GOT3 (cell line): ENCODE results near the gene WAC.
"Not testable (repeated sequence)": the region's sequence is repeated elsewhere in the genome, so short reads cannot be mapped to it uniquely, and the experiment has no call there.

Source experiments
- DNase-seq: peaks from one replicate; lab custom pipeline; 2025; ENCODE audit warnings: mixed read lengths; lab: John Stamatoyannopoulos, UW

Gene WAC, protein sequence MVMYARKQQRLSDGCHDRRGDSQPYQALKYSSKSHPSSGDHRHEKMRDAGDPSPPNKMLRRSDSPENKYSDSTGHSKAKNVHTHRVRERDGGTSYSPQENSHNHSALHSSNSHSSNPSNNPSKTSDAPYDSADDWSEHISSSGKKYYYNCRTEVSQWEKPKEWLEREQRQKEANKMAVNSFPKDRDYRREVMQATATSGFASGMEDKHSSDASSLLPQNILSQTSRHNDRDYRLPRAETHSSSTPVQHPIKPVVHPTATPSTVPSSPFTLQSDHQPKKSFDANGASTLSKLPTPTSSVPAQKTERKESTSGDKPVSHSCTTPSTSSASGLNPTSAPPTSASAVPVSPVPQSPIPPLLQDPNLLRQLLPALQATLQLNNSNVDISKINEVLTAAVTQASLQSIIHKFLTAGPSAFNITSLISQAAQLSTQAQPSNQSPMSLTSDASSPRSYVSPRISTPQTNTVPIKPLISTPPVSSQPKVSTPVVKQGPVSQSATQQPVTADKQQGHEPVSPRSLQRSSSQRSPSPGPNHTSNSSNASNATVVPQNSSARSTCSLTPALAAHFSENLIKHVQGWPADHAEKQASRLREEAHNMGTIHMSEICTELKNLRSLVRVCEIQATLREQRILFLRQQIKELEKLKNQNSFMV

GRCh38 chr10:28532337-28533185, at the start of gene WAC:
TSS of gene WAC (plus strand) at chr10:28533118. CDS start at chr10:28533580, 462 bp downstream.
- peak; percentile 87 for DNase-seq

GRCh38 chr10:28489206-28489605, 43.7 kb upstream of the WAC start:
- DNase-seq: no peak

- not testable (repeated sequence) for DNase-seq
These were observed 42.6 kb upstream of the WAC start for GRCh38 chr10:28490256-28490865.

GRCh38 chr10:28492116-28492920, 40.6 kb upstream of the WAC start:
- DNase-seq: no peak

DNA sequence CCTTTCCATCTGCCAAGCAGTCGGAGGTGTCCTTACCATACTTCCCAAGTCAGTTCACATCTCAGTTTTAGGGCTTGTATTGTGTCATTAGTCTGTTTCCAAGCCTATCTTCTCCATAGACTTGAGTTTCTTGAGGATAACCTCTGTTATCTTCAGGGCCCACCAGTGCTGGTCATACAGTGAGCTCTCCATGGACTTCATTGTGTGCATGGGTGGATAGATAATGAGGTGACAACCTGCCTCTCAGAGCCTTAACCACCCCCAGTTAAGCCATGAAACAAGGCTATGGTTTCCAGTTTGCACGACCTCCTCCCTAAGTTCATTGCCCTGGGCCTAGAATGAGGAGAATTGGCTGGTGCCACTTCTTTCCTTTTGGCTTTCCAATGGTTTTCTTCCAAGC, 38.5 kb upstream of the WAC start:
- no peak for DNase-seq

DNA sequence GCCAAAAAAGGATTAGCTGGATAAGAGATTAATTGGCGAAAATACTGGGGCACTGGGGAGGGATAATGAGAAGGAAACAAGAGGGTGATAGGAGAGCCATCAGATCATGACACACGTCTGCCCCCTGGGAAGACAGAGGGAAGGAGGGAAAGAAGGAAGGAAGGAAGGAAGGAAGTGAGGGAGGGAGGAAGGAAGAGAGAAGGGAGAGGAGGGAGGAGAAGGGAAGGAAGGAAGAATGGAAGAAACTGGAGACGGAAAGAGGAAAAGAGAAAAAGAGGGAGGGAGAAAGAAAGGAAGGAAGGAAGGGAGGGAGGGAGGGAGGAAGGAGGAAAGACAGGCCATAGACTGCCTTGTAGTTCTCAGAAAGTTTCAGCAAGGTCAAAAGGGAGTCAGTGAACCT, 37.8 kb upstream of the WAC start:
- DNase-seq: no peak

- DNase-seq: no peak
These were observed 36.9 kb upstream of the WAC start for GRCh38 chr10:28496017-28496416.

GRCh38 chr10:28496481-28496961, 36.4 kb upstream of the WAC start:
- no peak for DNase-seq

DNA sequence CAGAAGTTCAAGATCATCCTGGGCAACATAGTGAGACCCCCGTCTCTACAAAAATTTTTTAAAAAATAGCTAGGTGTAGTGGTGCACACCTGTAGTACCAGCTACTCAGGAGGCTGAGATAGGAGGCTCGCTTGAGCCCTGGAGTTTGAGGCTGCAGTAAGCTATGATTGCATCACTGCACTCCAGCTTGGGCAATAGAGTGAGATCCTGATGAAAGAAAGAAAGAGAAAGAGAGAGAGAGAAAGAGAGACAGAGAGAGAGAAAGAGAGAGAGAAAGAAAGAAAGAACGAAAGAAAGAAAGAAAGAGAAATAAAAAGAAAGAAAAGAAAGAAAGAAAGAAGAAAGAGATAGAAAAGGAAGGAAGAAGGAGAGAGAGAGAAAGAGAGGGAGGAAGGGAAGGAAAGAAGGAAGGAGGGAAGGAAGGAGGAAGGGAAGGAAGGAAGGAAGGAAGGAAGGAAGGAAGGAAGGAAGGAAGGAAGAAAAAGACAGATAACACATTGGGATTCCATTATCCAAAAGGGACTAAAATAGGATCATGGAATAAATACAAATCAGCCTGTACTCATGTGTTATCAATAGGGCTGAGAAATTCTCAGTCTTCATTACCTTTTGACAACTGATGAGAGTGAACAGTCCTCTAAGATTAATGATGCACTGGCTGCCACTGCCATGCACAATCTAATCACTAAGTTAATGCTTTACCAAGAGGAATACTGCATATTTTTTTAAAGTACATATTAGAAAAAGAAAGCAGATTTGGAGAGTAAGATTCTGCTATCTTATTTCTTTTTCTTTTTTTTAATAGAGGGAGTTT, 35.4 kb upstream of the WAC start:
- DNase-seq: no peak

DNA sequence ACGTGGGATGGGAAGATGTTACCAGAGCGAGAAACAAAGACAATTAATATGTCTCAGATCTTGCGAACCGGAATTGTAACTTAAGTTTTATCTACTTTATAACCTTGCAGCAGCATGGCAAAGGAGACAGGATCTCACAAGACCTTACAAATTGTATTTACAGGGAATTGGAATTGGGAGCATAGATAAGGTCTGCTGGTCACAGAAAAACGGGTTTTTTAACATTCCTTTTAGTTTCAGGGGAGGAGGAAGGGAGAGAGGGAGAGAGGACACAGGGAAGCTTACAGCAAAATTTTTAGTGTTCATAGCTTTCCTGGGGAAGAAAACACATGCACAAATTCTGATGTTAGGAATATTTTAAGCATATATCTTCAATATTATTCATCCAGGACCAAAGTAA, 32.7 kb upstream of the WAC start:
- not testable (repeated sequence) for DNase-seq

- DNase-seq: no peak
These were observed 29.8 kb upstream of the WAC start for GRCh38 chr10:28503114-28503513.

GRCh38 chr10:28505359-28505959, 27.5 kb upstream of the WAC start:
- no peak for DNase-seq

DNA sequence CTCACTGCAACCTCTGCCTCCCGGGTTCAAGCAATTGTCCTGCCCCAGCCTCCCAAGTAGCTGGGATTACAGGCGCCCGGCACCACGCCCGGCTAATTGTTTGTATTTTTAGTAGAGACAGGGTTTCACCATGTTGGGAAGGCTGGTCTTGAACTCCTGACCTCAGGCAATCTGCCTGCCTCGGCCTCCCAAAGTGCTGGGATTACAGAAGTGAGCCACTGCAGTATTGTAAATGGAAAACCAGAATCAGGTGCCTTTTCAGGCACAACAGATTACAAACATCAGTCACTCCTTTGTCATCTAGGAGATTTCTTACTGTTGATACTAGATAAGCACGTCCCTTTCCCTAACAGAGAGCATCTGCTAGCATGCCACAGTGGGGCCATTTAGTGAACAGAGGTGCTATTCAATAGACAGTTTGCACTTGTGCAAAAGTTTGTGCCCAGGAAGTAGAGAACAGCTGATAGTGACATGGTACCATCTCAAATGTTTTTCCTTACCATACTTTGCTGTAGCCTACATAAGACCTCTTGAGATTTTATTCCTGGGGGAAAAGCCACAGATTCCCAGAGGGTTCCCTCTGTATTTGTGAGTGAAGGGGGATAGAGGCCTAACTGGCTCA, 24.5 kb upstream of the WAC start:
- DNase-seq: no peak

DNA sequence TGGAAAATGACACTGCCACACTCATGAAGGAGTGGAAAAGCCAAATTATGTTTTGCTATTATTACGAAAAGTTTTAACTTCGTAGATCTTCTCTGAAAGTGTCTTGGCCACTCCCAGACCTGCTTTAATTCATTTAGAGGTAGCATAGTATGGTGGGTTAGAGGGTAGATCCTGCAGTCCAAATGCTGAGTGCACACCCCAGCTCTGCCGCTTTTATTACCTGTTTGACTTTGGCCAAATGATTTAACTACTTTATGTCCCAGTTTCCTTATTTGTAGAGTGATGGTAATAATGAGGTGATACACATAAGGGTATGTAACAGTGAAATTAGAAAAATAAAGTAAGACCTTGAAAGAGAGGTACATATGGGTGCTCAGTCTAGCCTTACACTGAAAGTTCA, 23.6 kb upstream of the WAC start:
- no peak for DNase-seq

GRCh38 chr10:28514648-28515047, 18.3 kb upstream of the WAC start:
- DNase-seq: no peak

- no peak for DNase-seq
These were observed 12.6 kb upstream of the WAC start for GRCh38 chr10:28520346-28520745.

- not testable (repeated sequence) for DNase-seq
These were observed 12.1 kb upstream of the WAC start for GRCh38 chr10:28520828-28521227.

DNA sequence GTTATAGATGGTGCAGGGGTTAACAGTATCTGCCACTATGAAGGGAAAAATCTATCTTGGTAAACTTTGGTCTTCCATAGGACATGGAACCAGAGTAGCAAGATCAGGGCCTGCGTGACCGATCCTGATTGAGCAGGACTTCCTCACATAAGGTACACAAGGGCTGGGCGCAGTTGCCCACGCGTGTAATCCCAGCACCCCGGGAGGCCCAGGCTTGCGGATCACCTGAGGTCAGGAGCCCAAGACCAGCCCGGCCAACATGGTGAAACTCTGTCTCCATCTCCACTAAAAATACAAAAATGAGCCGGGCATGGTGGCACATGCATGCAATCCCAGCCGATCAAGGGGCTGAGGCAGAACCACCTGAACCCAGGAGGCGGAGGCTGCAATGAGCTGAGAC, 11.0 kb upstream of the WAC start:
- DNase-seq: not testable (repeated sequence)

DNA sequence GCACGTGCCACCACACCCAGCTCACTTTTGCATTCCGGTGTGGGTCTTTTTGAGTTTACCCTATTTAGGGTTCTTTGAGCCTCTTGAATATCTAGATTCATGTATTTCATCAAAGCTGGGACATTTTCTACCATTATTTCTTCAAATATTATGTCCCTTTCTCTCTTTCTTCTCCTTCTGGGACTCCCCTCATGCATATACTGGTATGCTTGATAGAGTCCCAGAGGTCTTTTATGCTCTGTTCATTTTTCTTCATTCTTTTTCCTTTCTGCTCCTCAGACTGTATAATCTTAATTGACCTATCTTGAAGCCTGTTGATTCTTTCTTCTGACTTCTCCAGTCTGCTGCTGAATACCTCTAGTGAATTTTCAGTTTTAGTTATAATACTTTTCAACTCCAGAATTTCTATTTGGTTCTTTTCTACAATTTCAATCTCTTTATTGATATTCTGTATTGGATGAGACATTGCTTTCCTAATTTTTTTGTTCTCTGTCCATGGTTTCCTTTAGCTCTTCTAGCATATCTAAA, 9.1 kb upstream of the WAC start:
- no peak for DNase-seq
